NB4 (cell line): ENCODE data around the gene CCR8.

Source experiments
- TF ChIP-seq, protein P1 (sequence below): IDR thresholded peaks from 2 replicates; pipeline ENCODE4 v1.6.1; 2011; ENCODE audit warnings: low read depth, low read length
- TF ChIP-seq, protein P2 (sequence below): IDR thresholded peaks from one replicate; pipeline ENCODE4 v1.5.1; 2012; ENCODE audit warnings: low read depth, low read length

DNA sequence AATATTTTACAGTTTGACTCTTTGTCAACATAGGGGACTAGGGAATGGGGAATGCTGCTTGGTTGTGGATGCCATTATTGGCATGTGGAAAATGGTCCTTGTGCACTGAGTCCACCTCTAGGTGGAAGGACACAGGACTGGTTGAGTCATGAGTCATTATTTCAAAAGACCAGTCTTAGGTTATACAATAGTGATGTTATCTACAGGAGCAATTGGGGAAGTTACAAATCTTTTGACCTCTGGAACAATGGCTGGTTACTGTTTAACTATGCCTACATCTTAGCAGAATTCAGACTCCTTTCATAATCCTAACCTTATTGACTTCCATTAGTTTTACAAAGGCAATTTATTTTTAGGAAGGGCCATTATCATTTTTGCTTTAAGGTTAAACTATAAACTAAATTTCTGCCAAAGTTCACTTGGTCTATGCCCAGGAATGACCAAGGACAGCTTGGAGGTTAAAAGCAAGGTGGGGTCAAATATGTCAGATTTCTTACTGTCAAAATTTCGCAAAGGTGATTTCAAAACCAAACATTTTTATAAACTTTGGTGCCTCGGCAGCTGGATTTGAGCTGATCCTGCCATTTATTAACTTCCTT, 11.8 kb upstream of the CCR8 start:
- TF ChIP-seq, protein P1, sequence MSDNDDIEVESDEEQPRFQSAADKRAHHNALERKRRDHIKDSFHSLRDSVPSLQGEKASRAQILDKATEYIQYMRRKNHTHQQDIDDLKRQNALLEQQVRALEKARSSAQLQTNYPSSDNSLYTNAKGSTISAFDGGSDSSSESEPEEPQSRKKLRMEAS, result no peak
- TF ChIP-seq, protein P2, sequence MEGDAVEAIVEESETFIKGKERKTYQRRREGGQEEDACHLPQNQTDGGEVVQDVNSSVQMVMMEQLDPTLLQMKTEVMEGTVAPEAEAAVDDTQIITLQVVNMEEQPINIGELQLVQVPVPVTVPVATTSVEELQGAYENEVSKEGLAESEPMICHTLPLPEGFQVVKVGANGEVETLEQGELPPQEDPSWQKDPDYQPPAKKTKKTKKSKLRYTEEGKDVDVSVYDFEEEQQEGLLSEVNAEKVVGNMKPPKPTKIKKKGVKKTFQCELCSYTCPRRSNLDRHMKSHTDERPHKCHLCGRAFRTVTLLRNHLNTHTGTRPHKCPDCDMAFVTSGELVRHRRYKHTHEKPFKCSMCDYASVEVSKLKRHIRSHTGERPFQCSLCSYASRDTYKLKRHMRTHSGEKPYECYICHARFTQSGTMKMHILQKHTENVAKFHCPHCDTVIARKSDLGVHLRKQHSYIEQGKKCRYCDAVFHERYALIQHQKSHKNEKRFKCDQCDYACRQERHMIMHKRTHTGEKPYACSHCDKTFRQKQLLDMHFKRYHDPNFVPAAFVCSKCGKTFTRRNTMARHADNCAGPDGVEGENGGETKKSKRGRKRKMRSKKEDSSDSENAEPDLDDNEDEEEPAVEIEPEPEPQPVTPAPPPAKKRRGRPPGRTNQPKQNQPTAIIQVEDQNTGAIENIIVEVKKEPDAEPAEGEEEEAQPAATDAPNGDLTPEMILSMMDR, result no peak
